Endothelial cell of umbilical vein (primary cell): ENCODE results near the gene SLC12A3. TPM values are rescaled to one million over a fixed set of nuclear protein-coding genes. Genes with fewer than 3 reads are reported as not detected.

Experiments used
- BruUV-seq: library from RNA; stranded (reverse); fragments of 400-500 nt; replicated peaks from 2 replicates; lab custom pipeline; 2021; lab: Mats Ljungman, UMichigan
- CTCF ChIA-PET: fragments of 300-600, 350-600 bp; sonication (Branson Sonifier 250); formaldehyde crosslinking; loops from one replicate; lab custom pipeline; 2021; ENCODE audit warnings: antibody characterized with exemption, inconsistent platforms; lab: Charles Lee
- POLR2A ChIA-PET: fragments of 300-600, 350-600 bp; sonication (Branson Sonifier 250); formaldehyde crosslinking; loops from one replicate; lab custom pipeline; 2021; ENCODE audit warnings: antibody characterized with exemption, inconsistent platforms; lab: Charles Lee
- DNase-seq: peaks from one replicate; pipeline ENCODE4 v3.0.0-alpha.2; 2011; ENCODE audit warnings: low read depth, low spot score
- FAIRE-seq: peaks from 2 replicates; lab custom pipeline; 2011; peaks lifted over from hg19 to GRCh38; lab: Jason Lieb, UNC
- H2AFZ ChIP-seq: 2 replicates; pipeline ENCODE4 v1.6.0; 2012; ENCODE audit warnings: low read depth, low read length, control low read depth, inconsistent platforms
- H3K27ac ChIP-seq: 2 replicates; pipeline ENCODE4 v1.5.1; 2011; ENCODE audit warnings: low read depth, mild to moderate bottlenecking, control low read depth, low read length, moderate library complexity; ENCODE audit not compliant: insufficient read depth
- H3K27me3 ChIP-seq, 2 experiments: 2 replicates each; pipeline versions ENCODE4 v1.6.0 to v1.6.1; 2011; ENCODE audit warnings: low read length in 2 of 2, mixed read lengths in 1 of 2; ENCODE audit not compliant: control insufficient read depth in 2 of 2, insufficient read depth in 2 of 2
- H3K36me3 ChIP-seq, 2 experiments: 2 replicates in 1 of 2; 3 replicates in 1 of 2; pipeline ENCODE4 v1.5.1; 2011; ENCODE audit warnings: low read length in 2 of 2, mild to moderate bottlenecking in 1 of 2, moderate library complexity in 1 of 2; ENCODE audit not compliant: control insufficient read depth in 2 of 2, insufficient read depth in 2 of 2; ENCODE audit errors: extremely low read depth in 1 of 2
- H3K4me1 ChIP-seq: 3 replicates; pipeline ENCODE4 v1.5.1; 2011; ENCODE audit warnings: mild to moderate bottlenecking, low read length; ENCODE audit not compliant: control insufficient read depth, insufficient read depth; ENCODE audit errors: extremely low read depth
- H3K4me2 ChIP-seq: 2 replicates; pipeline ENCODE4 v1.6.1; 2011; ENCODE audit warnings: low read length, control low read depth, mixed read lengths; ENCODE audit not compliant: insufficient read depth
- H3K4me3 ChIP-seq, 3 experiments: fragments of 200-600 bp in 1 of 3; sonication (generic), shearing (Covaris generic) in 1 of 3; replicated peaks in 1 of 3; 2 replicates each; pipeline ENCODE4 v1.5.1; 2011 to 2016; ENCODE audit warnings: control low read depth in 3 of 3, low read length in 3 of 3, mild to moderate bottlenecking in 2 of 3, inconsistent platforms in 1 of 3, low read depth in 1 of 3, moderate library complexity in 1 of 3; ENCODE audit not compliant: insufficient read depth in 1 of 3
- H3K79me2 ChIP-seq: 2 replicates; pipeline ENCODE4 v1.6.0; 2012; ENCODE audit warnings: low read length, inconsistent platforms; ENCODE audit not compliant: control insufficient read depth, insufficient read depth
- H3K9ac ChIP-seq: replicated peaks from 2 replicates; pipeline ENCODE3; 2011; ENCODE audit warnings: low read length, control low read depth; ENCODE audit not compliant: insufficient read depth; ENCODE audit errors: extremely low read depth
- H3K9me1 ChIP-seq: replicated peaks from 3 replicates; pipeline ENCODE4 v1.6.0; 2011; ENCODE audit warnings: mild to moderate bottlenecking, low read length; ENCODE audit not compliant: control insufficient read depth, insufficient read depth; ENCODE audit errors: extremely low read depth
- H3K9me3 ChIP-seq: replicated peaks from 2 replicates; pipeline ENCODE4 v1.5.1; 2012; ENCODE audit warnings: low read length, inconsistent platforms; ENCODE audit not compliant: control insufficient read depth, insufficient read depth
- H4K20me1 ChIP-seq: replicated peaks from 2 replicates; pipeline ENCODE3; 2011; ENCODE audit warnings: mild to moderate bottlenecking, low read length; ENCODE audit not compliant: control insufficient read depth, insufficient read depth; ENCODE audit errors: extremely low read depth
- CTCF ChIP-seq, 2 donors: IDR thresholded peaks; 1 replicate in 1 of 2; 2 replicates in 1 of 2; pipeline ENCODE4 v1.5.1; 2011; ENCODE audit warnings: low read length in 2 of 2, mild to moderate bottlenecking in 2 of 2, moderate library complexity in 2 of 2, control low read depth in 1 of 2, inconsistent platforms in 1 of 2, low read depth in 1 of 2; ENCODE audit not compliant: insufficient read depth in 1 of 2; ENCODE audit errors: extremely low read depth in 1 of 2
- EZH2 ChIP-seq: IDR thresholded peaks from 2 replicates; pipeline ENCODE4 v1.6.1; 2012; ENCODE audit warnings: borderline replicate concordance, low read depth, mild to moderate bottlenecking, moderate library complexity, low read length, inconsistent platforms; ENCODE audit not compliant: severe bottlenecking
- FOS ChIP-seq: IDR thresholded peaks from 2 replicates; pipeline ENCODE4 v1.6.1; 2011; ENCODE audit warnings: mild to moderate bottlenecking, low read length, moderate library complexity, borderline replicate concordance; ENCODE audit not compliant: insufficient read depth
- MAX ChIP-seq: IDR thresholded peaks from 2 replicates; pipeline ENCODE4 v1.6.1; 2011; ENCODE audit not compliant: insufficient read depth, insufficient read length
- MYC ChIP-seq: IDR thresholded peaks from one replicate; pipeline ENCODE4 v1.6.1; 2011; ENCODE audit warnings: mild to moderate bottlenecking, low read depth, low read length
- dilution Hi-C: fragments of 300-500 bp; cut with MboI; formaldehyde crosslinking; loops from one replicate; pipeline ENCODE4 v1.15.0; 2019; ENCODE audit warnings: low sequenced_read_pairs; ENCODE audit not compliant: extremely low pct_ligation_motif_present
- intact Hi-C: fragments of 100-400 bp; cut with micrococcal nuclease; formaldehyde crosslinking; loops from one replicate; pipeline ENCODE4 v1.10.0; 2022
- polyA plus RNA-seq, 4 experiments: library from polyadenylated mRNA; depleted of rRNA in 3 of 4; stranded (reverse) in 3 of 4; unstranded in 1 of 4; fragments of >200 nt; gene quantifications; 2 replicates each; pipeline versions ENCODE4 v1.2.1 to v1.2.3, GENCODE V29; 2011 to 2012; ENCODE audit warnings: missing spikeins in 1 of 4
- total RNA-seq: library from RNA; stranded (reverse); gene quantifications from 2 replicates; pipeline ENCODE4 v1.2.3, GENCODE V29; 2021

SLC12A3 gene
- total and polyA plus RNA-seq, 2 donors (not counting 3 experiments of a cell fraction or from before 2014, with no cell fraction given) = not detected

- Histone ChIP-seq H3K4me2 (no peak overlapping the region), H2AFZ (no peak overlapping the region), H3K79me2 (no peaks in the 10 kb centered on the region), H3K27ac (no peak overlapping the region), H3K4me3 (no peak overlapping the region), H3K36me3 (peaks cover 16 to 26% of the 10 kb centered on the region in 2 experiments), H3K9me3 (no peaks in the 10 kb centered on the region), H3K9me1 (no peaks in the 10 kb centered on the region), H3K27me3 (no peaks in the 10 kb centered on the region), H3K4me1 (no peaks in the 10 kb centered on the region), H3K9ac (no peak overlapping the region), H4K20me1 (no peaks in the 10 kb centered on the region)
- ChIA-PET CTCF (interaction anchor here (1.0 to 3.5 kb wide), 3 partner anchors 21 to 37 kb away, joined by 3 to 20 read pairs (median 4); no protein-coding TSS in a partner anchor), POLR2A (no interaction called here)
- intact Hi-C loops = no loop called here
- FAIRE-seq (no peak), DNase-seq (no peak)
- BruUV-seq = no TSS peak
- no peak for TF ChIP-seq EZH2
- dilution Hi-C loops = no loop called here
Measured at GRCh38 chr16:56830669-56831068, 34.3 kb upstream of the SLC12A3 start.

- Histone ChIP-seq H3K9me1 (no peaks in the 10 kb centered on the region), H2AFZ (no peak overlapping the region), H3K9me3 (no peaks in the 10 kb centered on the region), H3K27ac (no peak overlapping the region), H3K4me1 (no peaks in the 10 kb centered on the region), H3K27me3 (no peaks in the 10 kb centered on the region), H3K36me3 (peaks cover 23 to 28% of the 10 kb centered on the region in 2 experiments), H3K4me3 (no peak overlapping the region), H3K9ac (no peak overlapping the region), H3K79me2 (no peaks in the 10 kb centered on the region), H4K20me1 (no peaks in the 10 kb centered on the region), H3K4me2 (no peak overlapping the region)
- ChIA-PET POLR2A (no interaction called here), CTCF (interaction anchor here (3.5 kb wide), 1 partner anchor 40 kb away, joined by 20 read pairs; no protein-coding TSS in a partner anchor)
- FAIRE-seq (no peak), DNase-seq (no peak)
- intact Hi-C loops = no loop called here
- TF ChIP-seq CTCF (IDR thresholded peaks at IDR 0.05; ENCODE audit: extremely low read depth in 1 of 2, insufficient read depth in 1 of 2, low read depth in 1 of 2, low read length in 2 of 2) (no peak), EZH2 (no peak), MYC (no peak), MAX (no peak), FOS (no peak)
- no TSS peak for BruUV-seq
- dilution Hi-C loops = no loop called here
Measured at GRCh38 chr16:56832768-56833167, 32.2 kb upstream of the SLC12A3 start.
